WTC11 (cell line): ENCODE results near the gene MEN1. TPM values are rescaled to one million over a fixed set of nuclear protein-coding genes. Genes with fewer than 3 reads are reported as not detected.

Source experiments
- ATAC-seq: fragments of 200-7000 bp; cut with Tn5 transposase; 2 replicates; pipeline ENCODE4 v1.10.0; 2021; ENCODE audit warnings: mild to moderate bottlenecking, moderate library complexity
- CTCF ChIA-PET: fragments of 300-600 bp; sonication (Branson Sonifier 250); formaldehyde crosslinking; loops from one replicate; lab custom pipeline; 2021; ENCODE audit warnings: antibody characterized with exemption; lab: Charles Lee
- POLR2A ChIA-PET: fragments of 350-600 bp; sonication (Branson Sonifier 250); formaldehyde crosslinking; loops from one replicate; lab custom pipeline; 2021; ENCODE audit warnings: antibody characterized with exemption; lab: Charles Lee
- DNase-seq: peaks from one replicate; pipeline ENCODE4 v3.0.0; 2021; ENCODE audit warnings: low spot score
- H3K27ac Mint-ChIP-seq: 2 replicates; pipeline ENCODE4 v1.8.0; 2021; ENCODE audit warnings: mixed read lengths
- H3K27me3 Mint-ChIP-seq: 2 replicates; pipeline ENCODE4 v1.8.0; 2021; ENCODE audit warnings: low read depth, mild to moderate bottlenecking, moderate library complexity, mixed read lengths
- H3K36me3 Mint-ChIP-seq: 2 replicates; pipeline ENCODE4 v1.8.0; 2021; ENCODE audit warnings: mixed read lengths
- H3K4me1 Mint-ChIP-seq: 2 replicates; pipeline ENCODE4 v1.8.0; 2022; ENCODE audit warnings: mixed read lengths
- H3K4me3 Mint-ChIP-seq: 2 replicates; pipeline ENCODE4 v1.8.0; 2021; ENCODE audit warnings: mild to moderate bottlenecking, moderate library complexity, mixed read lengths
- H3K9me3 Mint-ChIP-seq: 2 replicates; pipeline ENCODE4 v1.8.0; 2021; ENCODE audit warnings: mixed read lengths
- CBFB ChIP-seq: sonication (generic); formaldehyde crosslinking; IDR thresholded peaks from 2 replicates; pipeline ENCODE4 v1.8.1; 2022; ENCODE audit warnings: mild to moderate bottlenecking, low read depth, missing genetic modification reagents
- EMX1 ChIP-seq: fragments of 250-450 bp; sonication (Bioruptor Pico); IDR thresholded peaks from 2 replicates; pipeline ENCODE4 v1.8.0; 2021; ENCODE audit warnings: mild to moderate bottlenecking
- ETV6 ChIP-seq: sonication (generic); formaldehyde crosslinking; IDR thresholded peaks from 2 replicates; pipeline ENCODE4 v1.8.1; 2022; ENCODE audit warnings: mild to moderate bottlenecking, missing genetic modification reagents
- FOXK1 ChIP-seq: sonication (generic); formaldehyde crosslinking; IDR thresholded peaks from 2 replicates; pipeline ENCODE4 v1.8.0; 2022; ENCODE audit warnings: mild to moderate bottlenecking, moderate library complexity, missing genetic modification reagents
- GTF2I ChIP-seq: fragments of 250-450 bp; sonication (Bioruptor Pico); conservative IDR thresholded peaks from 2 replicates; pipeline ENCODE4 v1.4.0; 2021; ENCODE audit warnings: mild to moderate bottlenecking
- NFE2L1 ChIP-seq: sonication (generic); formaldehyde crosslinking; IDR thresholded peaks from 2 replicates; pipeline ENCODE4 v1.8.1; 2023; ENCODE audit warnings: missing genetic modification reagents
- NR2C2 ChIP-seq: sonication (generic); formaldehyde crosslinking; IDR thresholded peaks from 2 replicates; pipeline ENCODE4 v1.8.0; 2022; ENCODE audit warnings: mild to moderate bottlenecking, missing genetic modification reagents
- PRDM15 ChIP-seq: sonication (generic); formaldehyde crosslinking; IDR thresholded peaks from 2 replicates; pipeline ENCODE4 v1.8.0; 2022; ENCODE audit warnings: missing genetic modification reagents
- PRRX2 ChIP-seq: fragments of 250-450 bp; sonication (Bioruptor Pico); IDR thresholded peaks from 2 replicates; pipeline ENCODE4 v1.8.0; 2021; ENCODE audit warnings: mild to moderate bottlenecking
- SP1 ChIP-seq: sonication (generic); formaldehyde crosslinking; conservative IDR thresholded peaks from 2 replicates; pipeline ENCODE4 v1.8.1; 2022; ENCODE audit warnings: missing genetic modification reagents
- TEAD1 ChIP-seq: sonication (generic); formaldehyde crosslinking; IDR thresholded peaks from 2 replicates; pipeline ENCODE4 v1.8.0; 2022; ENCODE audit warnings: mild to moderate bottlenecking, missing genetic modification reagents
- ZNF281 ChIP-seq: sonication (generic); formaldehyde crosslinking; IDR thresholded peaks from 2 replicates; pipeline ENCODE4 v1.8.0; 2023; ENCODE audit warnings: mild to moderate bottlenecking, missing genetic modification reagents
- ZNF423 ChIP-seq: fragments of 250-450 bp; sonication (Bioruptor Pico); IDR thresholded peaks from 2 replicates; pipeline ENCODE4 v2.1.2; 2022; ENCODE audit warnings: mild to moderate bottlenecking, moderate library complexity
- ZNF425 ChIP-seq: fragments of 250-450 bp; sonication (Bioruptor Pico); conservative IDR thresholded peaks from 2 replicates; pipeline ENCODE4 v1.9.0; 2021; ENCODE audit warnings: mild to moderate bottlenecking
- total RNA-seq: library from RNA; stranded (reverse); gene quantifications from 3 replicates; pipeline ENCODE4 v1.2.3, GENCODE V29; 2021
- TF ChIP-seq, protein P1 (sequence below): sonication (generic); formaldehyde crosslinking; IDR thresholded peaks from 2 replicates; pipeline ENCODE4 v1.8.0; 2022; ENCODE audit warnings: mild to moderate bottlenecking, missing genetic modification reagents
- TF ChIP-seq, protein P2 (sequence below): sonication (generic); formaldehyde crosslinking; IDR thresholded peaks from 2 replicates; pipeline ENCODE4 v1.8.0; 2022; ENCODE audit warnings: mild to moderate bottlenecking, missing genetic modification reagents
- TF ChIP-seq, protein P3 (sequence below): fragments of 250-450 bp; sonication (Bioruptor Pico); IDR thresholded peaks from 2 replicates; pipeline ENCODE4 v1.8.0; 2021; ENCODE audit warnings: mild to moderate bottlenecking

The MEN1 gene
- total RNA-seq, 1 experiment from 2014 or later = 47.1 TPM

DNA sequence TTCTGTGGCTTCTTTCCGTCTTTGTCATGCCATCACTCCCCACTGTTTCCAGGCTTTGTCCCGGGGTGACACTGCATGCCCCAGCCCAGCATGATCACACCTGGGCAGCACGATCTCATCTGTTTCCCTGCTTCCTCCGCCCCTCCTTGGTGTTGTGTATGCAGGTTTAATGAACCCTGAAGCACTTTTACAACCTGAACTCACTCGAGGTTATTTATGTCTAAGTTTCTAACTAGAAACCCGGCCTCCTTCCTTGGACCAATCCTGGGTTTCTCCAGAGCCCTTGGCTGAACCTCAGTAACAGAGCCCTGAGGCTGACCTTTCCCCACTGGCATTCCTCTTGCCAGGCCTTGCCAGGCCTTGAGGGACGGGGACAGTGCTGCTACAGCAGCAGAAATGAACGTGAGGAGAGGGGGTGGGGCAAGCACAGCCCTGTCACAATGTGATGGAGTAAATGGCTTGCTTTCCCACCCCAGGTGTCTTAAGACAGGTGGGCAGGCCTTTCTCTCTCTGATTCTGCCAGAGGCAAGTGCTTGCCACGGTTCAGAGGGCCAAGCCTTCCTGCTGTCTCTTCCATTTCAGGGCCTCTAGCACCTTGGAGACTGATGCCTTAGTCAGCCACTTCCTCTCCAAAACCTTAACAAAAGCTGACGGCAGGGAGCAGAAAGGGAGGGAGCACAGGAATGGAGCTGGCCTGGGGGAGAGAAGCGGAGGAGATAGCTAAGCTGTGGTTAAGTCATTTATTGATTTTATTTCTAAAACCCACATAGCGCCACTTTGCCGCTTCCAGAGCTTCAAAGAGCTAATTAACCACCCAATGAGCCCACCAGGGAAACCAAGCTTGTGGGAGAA, 47.5 kb downstream of the MEN1 start:
- Mint-ChIP-seq H3K27ac (peak overlapping the region; percentile 98), H3K9me3 (no peaks in the 10 kb centered on the region), H3K36me3 (peaks cover 30% of the 10 kb centered on the region), H3K4me1 (peaks cover 88% of the 10 kb centered on the region), H3K4me3 (peak overlapping the region; percentile 43), H3K27me3 (no peaks in the 10 kb centered on the region)
- DNase-seq = peak; percentile 53
- 0 out of 2 replicates have a peak, but pooled peaks have one; percentile 37 for TF ChIP-seq ZNF281 (CRISPR knock-in tag)
- TF ChIP-seq CBFB (CRISPR knock-in tag) = no peak
- peak; percentile 80 for TF ChIP-seq NFE2L1
- TF ChIP-seq ZNF423 (CRISPR knock-in tag) = peak; percentile 97
- TF ChIP-seq, protein P1, sequence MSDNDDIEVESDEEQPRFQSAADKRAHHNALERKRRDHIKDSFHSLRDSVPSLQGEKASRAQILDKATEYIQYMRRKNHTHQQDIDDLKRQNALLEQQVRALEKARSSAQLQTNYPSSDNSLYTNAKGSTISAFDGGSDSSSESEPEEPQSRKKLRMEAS = 0 out of 2 replicates have a peak, but pooled peaks have one; percentile 13
- TF ChIP-seq, protein P2, sequence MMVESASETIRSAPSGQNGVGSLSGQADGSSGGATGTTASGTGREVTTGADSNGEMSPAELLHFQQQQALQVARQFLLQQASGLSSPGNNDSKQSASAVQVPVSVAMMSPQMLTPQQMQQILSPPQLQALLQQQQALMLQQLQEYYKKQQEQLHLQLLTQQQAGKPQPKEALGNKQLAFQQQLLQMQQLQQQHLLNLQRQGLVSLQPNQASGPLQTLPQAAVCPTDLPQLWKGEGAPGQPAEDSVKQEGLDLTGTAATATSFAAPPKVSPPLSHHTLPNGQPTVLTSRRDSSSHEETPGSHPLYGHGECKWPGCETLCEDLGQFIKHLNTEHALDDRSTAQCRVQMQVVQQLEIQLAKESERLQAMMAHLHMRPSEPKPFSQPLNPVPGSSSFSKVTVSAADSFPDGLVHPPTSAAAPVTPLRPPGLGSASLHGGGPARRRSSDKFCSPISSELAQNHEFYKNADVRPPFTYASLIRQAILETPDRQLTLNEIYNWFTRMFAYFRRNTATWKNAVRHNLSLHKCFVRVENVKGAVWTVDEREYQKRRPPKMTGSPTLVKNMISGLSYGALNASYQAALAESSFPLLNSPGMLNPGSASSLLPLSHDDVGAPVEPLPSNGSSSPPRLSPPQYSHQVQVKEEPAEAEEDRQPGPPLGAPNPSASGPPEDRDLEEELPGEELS (CRISPR knock-in tag) = 0 out of 2 replicates have a peak, but pooled peaks have one; percentile 59
- TF ChIP-seq NR2C2 (CRISPR knock-in tag) = no peak
- TF ChIP-seq, protein P3, sequence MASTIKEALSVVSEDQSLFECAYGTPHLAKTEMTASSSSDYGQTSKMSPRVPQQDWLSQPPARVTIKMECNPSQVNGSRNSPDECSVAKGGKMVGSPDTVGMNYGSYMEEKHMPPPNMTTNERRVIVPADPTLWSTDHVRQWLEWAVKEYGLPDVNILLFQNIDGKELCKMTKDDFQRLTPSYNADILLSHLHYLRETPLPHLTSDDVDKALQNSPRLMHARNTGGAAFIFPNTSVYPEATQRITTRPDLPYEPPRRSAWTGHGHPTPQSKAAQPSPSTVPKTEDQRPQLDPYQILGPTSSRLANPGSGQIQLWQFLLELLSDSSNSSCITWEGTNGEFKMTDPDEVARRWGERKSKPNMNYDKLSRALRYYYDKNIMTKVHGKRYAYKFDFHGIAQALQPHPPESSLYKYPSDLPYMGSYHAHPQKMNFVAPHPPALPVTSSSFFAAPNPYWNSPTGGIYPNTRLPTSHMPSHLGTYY (CRISPR knock-in tag) = peak; percentile 56; the same call in 1 of the 2 replicates
- no peak for TF ChIP-seq TEAD1 (CRISPR knock-in tag)
- TF ChIP-seq SP1 (CRISPR knock-in tag) = peak; percentile 29
- peak; percentile 59; the same call in 1 of the 2 replicates for TF ChIP-seq FOXK1 (CRISPR knock-in tag)
- peak; percentile 34; the same call in 1 of the 2 replicates for TF ChIP-seq PRRX2
- no peak for TF ChIP-seq GTF2I (CRISPR knock-in tag)
- 0 out of 2 replicates have a peak, but pooled peaks have one; percentile 27 for TF ChIP-seq EMX1 (CRISPR knock-in tag)
- TF ChIP-seq ZNF425 = no peak
- TF ChIP-seq ETV6 = peak; percentile 46; the same call in 1 of the 2 replicates
- 0 out of 2 replicates have a peak, but pooled peaks have one; percentile 3 for TF ChIP-seq PRDM15 (CRISPR knock-in tag)
- ATAC-seq = peak; percentile 18
- POLR2A ChIA-PET = interaction anchor here (0.6 to 5.0 kb wide), 4 partner anchors 12 to 204 kb away, joined by 3 to 45 read pairs (median 6); partner anchors contain the start of genes RASGRP2 and SF1
- CTCF ChIA-PET = interaction anchor here (0.5 to 7.5 kb wide), 9 partner anchors 10 to 555 kb away, joined by 3 to 150 read pairs (median 6); partner anchors contain the start of genes ARL2, RASGRP2 and SF1
